HEK293 (cell line): ENCODE measurements around the gene GALNT6.

Experiments
- CTCF ChIP-seq: fragments of 450-650 bp; formaldehyde crosslinking; IDR thresholded peaks from 2 replicates; pipeline ENCODE4 v1.5.1; 2016; ENCODE audit warnings: missing biosample characterization, missing genetic modification characterization
- HOXA7 ChIP-seq: sonication (generic); formaldehyde crosslinking; IDR thresholded peaks from 2 replicates; pipeline ENCODE4 v1.8.1; 2022; ENCODE audit warnings: missing genetic modification reagents, borderline replicate concordance
- YY1 ChIP-seq: fragments of 450-650 bp; formaldehyde crosslinking; IDR thresholded peaks from 2 replicates; pipeline ENCODE4 v1.5.1; 2018; ENCODE audit warnings: missing biosample characterization, missing genetic modification characterization
- ZBTB49 ChIP-seq: fragments of 450-650 bp; formaldehyde crosslinking; IDR thresholded peaks from 2 replicates; pipeline ENCODE4 v1.5.1; 2016; ENCODE audit warnings: missing biosample characterization, missing genetic modification characterization, low read depth
- ZNF350 ChIP-seq: fragments of 450-650 bp; formaldehyde crosslinking; IDR thresholded peaks from 2 replicates; pipeline ENCODE4 v1.5.0; 2017; ENCODE audit warnings: missing biosample characterization, mild to moderate bottlenecking, missing genetic modification characterization
- ZNF426 ChIP-seq: fragments of 450-650 bp; formaldehyde crosslinking; IDR thresholded peaks from 2 replicates; pipeline ENCODE4 v1.5.1; 2017; ENCODE audit warnings: missing biosample characterization, missing genetic modification characterization, mild to moderate bottlenecking, inconsistent platforms, moderate library complexity
- ZNF747 ChIP-seq: fragments of 450-650 bp; formaldehyde crosslinking; IDR thresholded peaks from 2 replicates; pipeline ENCODE4 v1.5.1; 2016; ENCODE audit warnings: missing biosample characterization, missing genetic modification characterization

GRCh38 chr12:51437431-51437830 lies 46.2 kb upstream of the GALNT6 start:
- TF ChIP-seq HOXA7 = no peak
- TF ChIP-seq CTCF (tag by site-specific recombination) = no peak
- no peak for TF ChIP-seq ZBTB49 (tag by site-specific recombination)
- no peak for TF ChIP-seq ZNF350 (tag by site-specific recombination)
- TF ChIP-seq YY1 (tag by site-specific recombination) = no peak
- TF ChIP-seq ZNF747 (tag by site-specific recombination) = no peak
- no peak for TF ChIP-seq ZNF426 (tag by site-specific recombination)
